Activated naive CD4-positive, alpha-beta T cell treated with anti-CD3 and anti-CD28 coated beads, Interleukin-2, amount 50 U/mL, for 16 hours (primary cell): ENCODE data around the gene GPR37.

Experiments
- DNase-seq: peaks from one replicate; pipeline ENCODE4 v3.0.0-alpha.2; 2020

Gene GPR37

DNA sequence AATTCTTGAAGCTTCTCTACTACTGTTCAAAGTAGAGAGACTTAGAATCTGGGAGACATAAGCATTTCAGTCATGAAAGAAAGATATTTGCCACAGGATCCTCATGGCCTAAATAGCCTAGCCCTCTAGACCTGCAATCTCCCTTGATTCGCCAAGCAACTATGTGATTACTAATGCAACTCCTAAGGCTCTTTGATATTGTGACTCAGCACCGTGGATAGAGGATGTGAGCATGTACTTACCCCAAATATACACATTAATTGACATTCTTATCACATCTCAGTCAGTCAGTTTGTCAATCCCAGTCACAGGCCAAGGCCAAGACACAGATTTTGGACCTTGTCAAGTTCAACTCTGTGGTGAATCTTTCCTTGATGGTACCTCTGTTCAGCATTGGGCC, 42.6 kb downstream of the GPR37 start:
- DNase-seq, result no peak

DNA sequence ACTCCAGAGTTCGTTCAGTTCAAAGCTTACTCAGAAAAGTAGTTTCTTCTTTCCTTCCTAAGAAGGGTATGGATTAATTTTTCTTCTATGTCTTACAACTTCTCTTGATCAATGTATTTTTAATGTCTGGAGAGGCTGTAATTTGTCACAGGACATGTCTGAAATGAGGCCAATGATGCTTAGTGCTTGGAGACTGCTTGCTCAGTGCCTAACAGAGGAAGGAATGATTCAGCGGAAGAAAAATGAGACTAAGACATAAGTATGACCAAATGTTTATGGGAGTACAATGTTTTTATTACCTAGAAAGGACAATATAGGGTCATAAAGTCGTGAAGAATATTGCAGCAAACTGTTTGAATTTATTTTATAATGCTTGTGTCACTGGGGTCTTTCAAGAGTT, 43.3 kb downstream of the GPR37 start:
- no peak for DNase-seq

DNA sequence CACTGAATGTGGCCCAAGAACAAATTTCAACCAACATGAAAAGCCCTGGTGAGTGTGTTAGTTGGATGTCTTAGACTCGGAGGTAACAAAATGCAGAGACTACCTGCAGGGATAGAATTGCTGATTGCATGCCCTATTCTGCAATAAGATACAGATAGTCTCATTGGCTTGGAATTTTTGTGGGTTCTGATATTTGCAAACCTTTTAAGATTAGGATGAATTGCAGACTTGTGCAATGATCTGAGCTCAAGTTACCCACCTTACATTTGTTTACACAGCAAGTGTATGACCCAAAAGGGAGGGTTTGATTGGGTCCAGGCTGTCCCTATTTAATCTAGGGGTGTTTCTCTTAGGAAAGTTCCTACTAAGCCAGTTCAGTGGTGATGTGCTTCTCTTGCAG, 45.4 kb downstream of the GPR37 start:
- no peak for DNase-seq

DNA sequence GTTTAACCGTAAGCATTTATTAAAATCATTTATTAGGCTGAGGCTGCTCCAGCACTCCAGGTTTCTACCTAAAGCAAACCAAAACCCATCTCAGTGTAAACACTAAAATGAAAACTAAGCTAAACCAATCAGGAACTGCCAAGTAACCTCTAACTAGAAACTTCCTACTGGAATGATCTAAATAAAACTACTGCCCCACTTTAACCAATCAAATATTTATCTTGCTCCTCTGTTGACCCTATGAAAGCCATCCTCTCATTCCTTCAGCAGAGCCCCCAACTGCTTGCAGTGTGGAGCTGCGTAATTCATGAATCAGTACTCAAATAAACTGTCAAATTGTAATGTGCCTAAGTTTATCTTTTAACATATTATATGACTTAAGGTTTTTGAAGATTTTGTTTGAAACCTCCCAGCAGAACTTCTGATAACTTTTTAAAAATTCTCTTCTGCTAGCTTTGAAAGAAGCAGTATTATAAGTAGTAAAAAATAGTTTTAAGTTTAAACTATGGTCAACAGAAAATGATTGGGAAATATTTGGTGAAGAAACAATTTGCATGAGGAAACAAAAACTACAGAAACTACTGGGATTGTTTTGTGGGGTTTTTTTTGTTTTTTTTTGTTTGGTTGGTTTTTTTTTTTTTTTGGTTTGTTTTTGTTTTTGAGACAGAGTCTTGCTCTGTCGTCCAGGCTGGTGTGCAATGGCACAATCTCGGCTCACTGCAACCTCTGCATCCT, 47.4 kb downstream of the GPR37 start:
- no peak for DNase-seq

DNA sequence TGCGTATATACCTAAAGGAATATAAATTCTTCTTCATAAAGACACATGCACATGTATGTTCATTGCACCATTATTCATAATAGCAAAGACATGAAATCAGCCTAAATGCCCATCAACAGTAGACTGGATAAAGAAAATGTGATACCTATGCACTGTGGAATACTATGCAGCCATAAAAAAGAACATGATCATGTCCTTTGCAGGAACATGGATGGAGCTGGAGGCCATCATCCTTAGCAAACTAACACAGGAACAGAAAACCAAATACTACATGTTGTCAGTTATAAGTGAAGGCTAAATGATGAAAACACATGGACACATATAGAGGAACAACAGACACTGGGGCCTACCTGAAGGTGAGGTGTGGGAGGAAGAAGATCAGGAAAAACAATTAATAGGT, 48.7 kb downstream of the GPR37 start:
- DNase-seq, result no peak

DNA sequence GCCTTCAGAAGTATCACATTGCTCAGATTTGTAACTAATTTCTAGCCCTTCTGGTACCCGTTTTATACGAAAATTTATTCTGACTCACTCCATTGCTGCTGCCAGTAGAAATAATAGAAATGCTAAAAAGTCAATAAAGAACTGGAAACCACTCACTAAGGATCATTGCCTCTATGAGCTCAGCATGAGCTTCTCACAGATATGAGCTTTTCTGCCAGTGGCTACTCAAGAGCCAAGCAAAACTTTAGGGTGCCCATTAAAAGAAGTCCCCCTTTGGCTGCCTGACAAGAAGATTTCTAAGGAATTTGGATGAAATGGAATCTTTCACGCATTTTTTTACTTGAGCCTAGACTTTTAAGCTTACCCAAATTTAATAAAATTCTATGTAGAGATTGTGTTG, 52.5 kb downstream of the GPR37 start:
- no peak for DNase-seq

DNA sequence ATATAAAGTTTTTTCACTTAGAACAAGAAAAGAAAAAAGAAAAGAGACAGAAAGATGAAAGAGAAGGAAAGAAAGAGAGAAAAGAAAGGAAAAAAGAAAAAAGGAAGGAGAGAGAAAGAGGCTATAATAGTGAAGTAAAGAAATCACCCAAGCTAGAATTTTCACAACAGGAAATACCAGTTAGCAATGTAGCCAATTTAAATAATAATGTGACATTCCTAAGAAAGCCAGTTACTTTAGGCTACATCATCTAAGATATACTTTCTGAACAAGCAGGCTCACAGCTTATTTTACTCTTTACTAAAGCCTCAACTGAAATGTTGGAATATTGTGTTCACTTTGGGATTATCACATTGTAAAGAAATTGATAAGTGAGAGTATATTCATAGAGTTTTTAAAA, 53.6 kb downstream of the GPR37 start:
- no peak for DNase-seq

DNA sequence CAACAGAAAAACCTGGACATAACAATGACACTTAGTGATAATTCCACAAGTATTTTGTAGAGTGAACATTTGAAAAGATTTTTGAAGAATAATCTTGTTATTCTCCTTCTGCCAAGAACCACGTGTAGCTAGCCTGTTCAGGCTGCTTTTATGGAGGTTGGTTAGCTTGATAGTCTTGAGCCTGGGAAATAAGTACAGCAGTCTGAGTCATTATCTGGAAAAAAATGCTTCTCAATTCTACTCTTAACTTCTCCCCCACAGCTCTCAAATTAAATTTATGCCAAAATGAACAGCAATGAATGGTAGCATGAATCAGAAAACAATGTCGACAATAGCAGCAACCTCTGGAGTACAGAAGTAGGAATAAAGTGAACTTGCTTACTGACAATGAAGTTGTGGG, 63.2 kb downstream of the GPR37 start:
- no peak for DNase-seq

DNA sequence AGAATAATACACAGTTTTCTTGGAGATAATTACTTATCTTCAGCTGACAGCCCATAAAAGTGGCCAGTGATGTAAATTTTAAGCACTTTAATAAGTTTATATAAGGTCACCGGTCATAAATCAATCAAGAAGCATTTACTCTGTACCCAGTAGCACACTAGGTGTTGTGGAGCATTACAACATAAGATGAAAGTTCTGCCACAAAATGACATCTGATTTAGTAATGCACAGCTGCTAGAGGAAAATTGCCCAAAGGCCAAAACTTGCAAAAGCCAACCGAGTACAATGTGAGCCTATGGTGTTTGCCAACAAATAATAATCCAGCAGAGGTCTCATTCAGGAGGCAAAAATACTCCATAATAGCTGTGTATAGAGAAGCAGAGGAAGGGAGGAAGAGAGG, 63.6 kb downstream of the GPR37 start:
- DNase-seq, result no peak

DNA sequence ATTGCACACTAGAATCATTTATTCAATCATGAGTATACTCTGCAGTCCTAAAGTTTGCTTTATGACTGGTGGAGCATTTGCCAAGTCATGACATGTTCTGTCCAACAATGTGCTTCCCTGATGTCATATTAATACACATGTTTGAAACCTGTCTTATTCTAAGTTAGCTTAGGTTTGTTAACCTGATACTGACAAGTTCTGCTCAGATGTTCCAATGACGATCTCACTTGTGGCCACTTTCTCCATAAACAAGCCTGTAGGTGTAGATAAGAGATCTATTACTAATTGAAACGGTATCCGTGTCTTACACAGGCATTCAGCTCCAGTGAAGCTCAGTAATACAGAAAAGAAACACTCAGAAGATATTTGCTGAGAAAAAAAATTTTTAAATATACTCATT, 64.9 kb downstream of the GPR37 start:
- DNase-seq, result no peak

DNA sequence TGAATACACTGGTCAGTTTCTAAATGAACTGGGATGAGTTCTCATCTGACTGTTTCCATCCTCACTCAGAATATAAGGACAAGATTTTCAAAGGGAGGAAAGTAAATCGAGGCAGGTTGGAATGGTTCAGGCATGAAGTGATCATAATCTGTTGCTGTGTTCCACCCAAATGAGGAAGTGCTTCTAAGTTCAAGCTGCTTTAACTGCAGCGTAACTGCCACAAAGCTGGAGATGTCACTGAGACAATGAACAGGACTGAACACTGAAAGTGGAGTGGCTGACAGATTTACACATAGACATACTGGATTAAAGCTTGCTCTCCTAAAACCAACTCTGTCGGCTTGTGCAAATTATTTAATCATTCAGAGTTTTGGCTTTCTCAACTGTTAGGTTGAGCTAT, 66.6 kb downstream of the GPR37 start:
- no peak for DNase-seq

DNA sequence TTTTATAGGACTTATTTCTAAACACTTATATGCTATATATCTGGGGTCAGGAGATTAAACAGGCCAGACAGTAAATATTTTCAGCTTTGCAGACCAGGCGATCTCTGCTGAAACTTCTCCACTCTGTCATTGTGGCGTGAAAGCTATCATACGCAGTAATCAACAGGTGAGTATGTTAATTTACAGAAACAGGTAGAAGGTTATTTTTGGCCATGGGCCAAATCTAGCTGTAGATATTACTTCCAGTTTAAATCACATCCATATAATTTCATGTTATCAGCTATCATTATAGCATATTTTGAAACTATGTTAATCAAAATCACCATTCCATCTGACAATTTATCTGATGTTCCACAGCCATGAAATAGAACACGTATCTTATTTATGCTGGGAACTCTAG, 67.8 kb downstream of the GPR37 start:
- no peak for DNase-seq
